Neuronal stem cell (in vitro differentiated cells): ENCODE results near the gene FAM219A.

Experiments used
- DNase-seq: peaks from one replicate; pipeline ENCODE4 v3.0.0-alpha.2; 2013; ENCODE audit warnings: low spot score
- H2AFZ ChIP-seq: one replicate; pipeline ENCODE4 v1.6.1; 2013; ENCODE audit warnings: mild to moderate bottlenecking, low read length, inconsistent platforms
- H2AK5ac ChIP-seq: 2 replicates; pipeline ENCODE4 v1.6.1; 2013; ENCODE audit warnings: low read depth, mild to moderate bottlenecking, inconsistent platforms, low read length, moderate library complexity, mixed read lengths
- H2BK120ac ChIP-seq: 2 replicates; pipeline ENCODE4 v1.6.1; 2013; ENCODE audit warnings: low read depth, mild to moderate bottlenecking, inconsistent platforms, low read length, moderate library complexity, mixed read lengths
- H2BK12ac ChIP-seq: one replicate; pipeline ENCODE4 v1.6.1; 2013; ENCODE audit warnings: low read length, inconsistent platforms
- H2BK15ac ChIP-seq: 2 replicates; pipeline ENCODE4 v1.6.1; 2013; ENCODE audit warnings: mild to moderate bottlenecking, low read length, inconsistent platforms, mixed read lengths
- H2BK5ac ChIP-seq: one replicate; pipeline ENCODE4 v1.6.1; 2013; ENCODE audit warnings: inconsistent platforms, mild to moderate bottlenecking, low read length, moderate library complexity
- H3K14ac ChIP-seq: one replicate; pipeline ENCODE4 v1.6.1; 2013; ENCODE audit warnings: low read length, inconsistent platforms
- H3K18ac ChIP-seq: 2 replicates; pipeline ENCODE4 v1.6.1; 2013; ENCODE audit warnings: low read length, inconsistent platforms
- H3K23ac ChIP-seq: 2 replicates; pipeline ENCODE4 v1.6.1; 2013; ENCODE audit warnings: low read depth, mild to moderate bottlenecking, mixed read lengths, low read length, inconsistent platforms; ENCODE audit not compliant: poor library complexity
- H3K27ac ChIP-seq: replicated peaks from 3 replicates; pipeline ENCODE4 v1.5.1; 2013; ENCODE audit warnings: low read length, inconsistent platforms
- H3K27me3 ChIP-seq, 3 experiments: 2 replicates each; pipeline ENCODE4 v1.6.1; 2013; ENCODE audit warnings: low read length in 3 of 3, mild to moderate bottlenecking in 2 of 3, inconsistent platforms in 1 of 3, low read depth in 1 of 3, mixed read lengths in 1 of 3, moderate library complexity in 1 of 3; ENCODE audit not compliant: control insufficient read depth in 3 of 3, insufficient read depth in 3 of 3
- H3K36me3 ChIP-seq, 2 donors: replicated peaks in 1 of 2; 2 replicates each; pipeline ENCODE4 v1.6.1; 2013; ENCODE audit warnings: low read length in 2 of 2; ENCODE audit not compliant: control insufficient read depth in 2 of 2, insufficient read depth in 2 of 2
- H3K4ac ChIP-seq: 2 replicates; pipeline ENCODE4 v1.6.1; 2013; ENCODE audit warnings: inconsistent platforms, mild to moderate bottlenecking, low read length, moderate library complexity
- H3K4me1 ChIP-seq, 2 donors: 1 replicate in 1 of 2; 2 replicates in 1 of 2; pipeline ENCODE4 v1.6.1; 2013; ENCODE audit warnings: low read length in 2 of 2, low read depth in 1 of 2; ENCODE audit not compliant: control insufficient read depth in 2 of 2, insufficient read depth in 1 of 2
- H3K4me2 ChIP-seq: one replicate; pipeline ENCODE4 v1.6.1; 2013; ENCODE audit warnings: mild to moderate bottlenecking, low read length, inconsistent platforms; ENCODE audit not compliant: insufficient read depth, poor library complexity, severe bottlenecking
- H3K4me3 ChIP-seq, 2 donors: 2 replicates each; pipeline ENCODE4 v1.5.1; 2013; ENCODE audit warnings: low read length in 2 of 2, mild to moderate bottlenecking in 2 of 2, inconsistent platforms in 1 of 2, moderate library complexity in 1 of 2
- H3K79me1 ChIP-seq: one replicate; pipeline ENCODE4 v1.6.1; 2013; ENCODE audit warnings: low read depth, mild to moderate bottlenecking, inconsistent platforms, low read length, moderate library complexity
- H3K9ac ChIP-seq: one replicate; pipeline ENCODE4 v1.6.1; 2013; ENCODE audit warnings: mild to moderate bottlenecking, low read depth, low read length, inconsistent platforms; ENCODE audit not compliant: poor library complexity
- H3K9me3 ChIP-seq, 2 donors: replicated peaks in 1 of 2; 2 replicates each; pipeline versions ENCODE3 to v1.6.1; 2013; ENCODE audit warnings: low read length in 2 of 2, mild to moderate bottlenecking in 2 of 2, inconsistent platforms in 1 of 2, low read depth in 1 of 2, mixed read lengths in 1 of 2, moderate library complexity in 1 of 2; ENCODE audit not compliant: control insufficient read depth in 2 of 2, insufficient read depth in 1 of 2
- H4K8ac ChIP-seq: one replicate; pipeline ENCODE4 v1.6.1; 2013; ENCODE audit warnings: low read depth, mild to moderate bottlenecking, inconsistent platforms, low read length, moderate library complexity
- H4K91ac ChIP-seq: one replicate; pipeline ENCODE4 v1.6.1; 2013; ENCODE audit warnings: low read length, low read depth, mild to moderate bottlenecking, inconsistent platforms; ENCODE audit not compliant: poor library complexity
- WGBS, 2 donors: extraction: QIAGEN DNeasy Blood & Tissue Kit; methylation state at CpG; one replicate each; pipeline ENCODE4 v1.1.7; 2013; ENCODE audit warnings: missing lambda C conversion rate in 2 of 2, mixed read lengths in 1 of 2; ENCODE audit not compliant: insufficient read length in 2 of 2, insufficient replicate concordance in 1 of 2; ENCODE audit errors: extremely low coverage in 2 of 2; 5-methylcytosine and 5-hydroxymethylcytosine counted together

The FAM219A gene

DNA sequence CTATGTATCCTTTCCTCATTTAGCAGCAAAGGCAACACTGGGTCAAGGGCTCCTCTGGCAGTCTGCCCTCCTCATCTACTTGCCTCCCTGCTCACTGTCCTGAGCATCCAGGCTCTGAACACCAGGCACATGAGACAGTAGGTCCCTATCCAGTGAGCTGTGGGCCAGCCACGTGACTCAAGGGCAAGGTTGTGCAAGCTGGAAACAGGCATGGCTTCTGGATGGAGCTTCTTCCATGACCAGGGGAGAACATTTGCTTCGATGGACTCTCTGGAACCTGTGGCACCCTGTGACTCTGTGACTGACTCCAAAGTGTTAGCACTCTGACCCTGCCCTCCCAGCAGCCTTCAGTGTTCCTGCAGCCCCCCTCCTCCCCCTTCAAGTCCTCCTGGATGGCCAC is 33.2 kb upstream of the FAM219A start:
- Histone ChIP-seq H3K4ac (no peak overlapping the region), H3K18ac (no peak overlapping the region), H3K9ac (peak overlapping the region; percentile 24), H2AFZ (no peak overlapping the region), H4K91ac (no peak overlapping the region), H3K27ac (no peak overlapping the region), H3K4me3 (no peak overlapping the region), H3K79me1 (no peaks in the 10 kb centered on the region), H2AK5ac (no peak overlapping the region), H3K23ac (no peak overlapping the region), H3K14ac (no peak overlapping the region), H3K4me2 (no peak overlapping the region), H4K8ac (no peak overlapping the region), H2BK12ac (no peak overlapping the region), H3K4me1 (peaks cover 0 to 2% of the 10 kb centered on the region in 2 donors), H3K27me3 (no peaks in the 10 kb centered on the region), H2BK5ac (no peak overlapping the region), H2BK120ac (no peak overlapping the region), H3K9me3 (no peaks in the 10 kb centered on the region), H2BK15ac (no peak overlapping the region), H3K36me3 (no peaks in the 10 kb centered on the region)
- WGBS, 2 donors, result no CpG with 5 or more reads among the region's 2 CpGs
- DNase-seq, result no peak

DNA sequence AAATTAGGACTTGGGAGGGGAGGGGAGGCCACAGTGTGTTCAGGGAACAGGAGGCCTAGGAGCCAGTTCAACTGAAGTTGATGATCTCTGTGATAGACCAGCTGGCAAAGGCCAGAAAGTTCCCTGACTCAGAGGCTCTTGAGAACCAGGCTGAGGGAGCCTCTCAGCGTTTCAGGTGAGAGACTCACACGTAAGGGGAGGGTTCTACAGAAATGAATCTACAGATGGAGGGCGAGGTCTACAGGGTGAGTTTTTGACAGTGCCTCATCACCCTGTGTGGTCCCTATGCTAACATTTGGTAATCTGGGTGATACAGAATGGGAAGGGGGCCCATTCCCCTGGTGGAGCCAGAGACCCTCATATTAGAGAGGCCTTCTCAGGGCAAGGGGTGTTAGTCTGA is 32.4 kb upstream of the FAM219A start:
- Histone ChIP-seq H3K9ac (no peak overlapping the region), H3K9me3 (no peaks in the 10 kb centered on the region), H2AFZ (no peak overlapping the region), H2BK120ac (no peak overlapping the region), H3K27ac (no peak overlapping the region), H3K79me1 (no peaks in the 10 kb centered on the region), H3K14ac (no peak overlapping the region), H2BK5ac (no peak overlapping the region), H4K91ac (no peak overlapping the region), H3K23ac (no peak overlapping the region), H3K4me3 (no peak overlapping the region), H4K8ac (no peak overlapping the region), H3K27me3 (no peaks in the 10 kb centered on the region), H3K18ac (no peak overlapping the region), H2AK5ac (no peak overlapping the region), H3K36me3 (no peaks in the 10 kb centered on the region), H3K4ac (no peak overlapping the region), H2BK12ac (no peak overlapping the region), H3K4me2 (no peak overlapping the region), H2BK15ac (no peak overlapping the region), H3K4me1 (peaks cover 0 to 2% of the 10 kb centered on the region in 2 donors)
- DNase-seq, result no peak
- no CpG with 5 or more reads among the region's 3 CpGs for WGBS, 2 donors

DNA sequence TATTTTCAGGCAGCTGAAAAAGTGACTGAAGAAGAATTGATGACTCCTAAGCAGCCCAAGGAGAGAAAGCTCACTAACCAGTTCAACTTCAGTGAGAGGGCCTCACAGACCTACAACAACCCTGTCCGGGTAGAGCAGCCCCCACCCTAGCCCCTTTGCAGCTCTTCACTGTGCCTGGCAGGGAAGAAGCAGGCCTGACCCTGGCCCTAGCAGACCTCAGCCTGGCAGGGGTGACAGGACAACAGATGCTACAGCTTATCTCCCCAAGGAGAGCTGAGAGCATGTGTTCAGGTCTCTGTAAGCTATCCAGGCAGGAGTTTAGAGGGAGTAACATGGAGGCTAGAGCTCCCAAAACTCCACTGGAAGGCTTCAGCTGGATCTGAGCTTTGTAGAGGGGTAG is 32.0 kb upstream of the FAM219A start:
- no peak overlapping the region for H4K8ac ChIP-seq
- H3K23ac ChIP-seq, result no peak overlapping the region
- peaks cover 0 to 5% of the 10 kb centered on the region in 2 donors for H3K4me1 ChIP-seq

DNA sequence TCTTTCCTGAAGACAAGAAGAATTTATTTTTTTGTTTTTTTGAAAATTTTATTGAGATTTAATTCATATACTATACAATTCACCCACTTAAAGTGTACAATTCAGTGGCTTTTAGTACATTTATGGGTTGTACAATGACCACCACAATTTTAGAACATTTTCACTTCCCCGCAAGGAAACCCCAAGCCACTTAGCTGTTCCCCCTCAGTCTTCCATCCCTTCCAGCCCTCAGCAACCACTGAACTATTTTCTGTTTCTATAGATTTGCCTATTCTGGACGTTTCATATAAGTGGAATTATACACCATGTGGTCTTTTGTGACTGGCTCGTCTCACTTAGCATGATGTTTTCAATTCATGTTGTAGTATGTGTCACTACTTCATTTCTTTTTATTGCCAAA is 28.2 kb upstream of the FAM219A start:
- Histone ChIP-seq H3K79me1 (no peaks in the 10 kb centered on the region), H4K8ac (no peak overlapping the region), H3K18ac (no peak overlapping the region), H3K4ac (no peak overlapping the region), H2BK15ac (no peak overlapping the region), H3K4me2 (no peak overlapping the region), H2AFZ (no peak overlapping the region), H3K4me3 (no peak overlapping the region), H3K27me3 (no peaks in the 10 kb centered on the region), H2BK5ac (no peak overlapping the region), H3K4me1 (peaks cover 0 to 14% of the 10 kb centered on the region in 2 donors), H3K14ac (no peak overlapping the region), H2BK12ac (no peak overlapping the region), H2AK5ac (no peak overlapping the region), H3K23ac (no peak overlapping the region), H3K36me3 (no peaks in the 10 kb centered on the region), H3K9ac (no peak overlapping the region), H3K9me3 (no peaks in the 10 kb centered on the region), H4K91ac (no peak overlapping the region), H2BK120ac (no peak overlapping the region), H3K27ac (no peak overlapping the region)
- no peak for DNase-seq
- no CpG with 5 or more reads among the region's 3 CpGs for WGBS, 2 donors

More for the DNA sequence above, 32.0 kb upstream of the FAM219A start:
- Histone ChIP-seq H3K4ac (no peak overlapping the region), H2AK5ac (no peak overlapping the region), H2AFZ (no peak overlapping the region), H4K91ac (no peak overlapping the region), H3K9ac (no peak overlapping the region), H3K27me3 (no peaks in the 10 kb centered on the region), H3K4me2 (no peak overlapping the region), H3K27ac (no peak overlapping the region), H3K4me3 (no peak overlapping the region), H2BK120ac (no peak overlapping the region), H3K14ac (no peak overlapping the region), H3K18ac (no peak overlapping the region), H3K9me3 (no peaks in the 10 kb centered on the region), H2BK15ac (no peak overlapping the region), H2BK5ac (no peak overlapping the region), H3K36me3 (no peaks in the 10 kb centered on the region), H2BK12ac (no peak overlapping the region), H3K79me1 (no peaks in the 10 kb centered on the region)
- no peak for DNase-seq
- WGBS, 2 donors, result no CpG with 5 or more reads among the region's 1 CpG
